COLO829 (cell line): ENCODE data around the gene KCNJ2.

Source experiments
- DNase-seq: peaks from one replicate; pipeline ENCODE4 v3.0.0; 2012; ENCODE audit warnings: low spot score

KCNJ2 gene

DNA sequence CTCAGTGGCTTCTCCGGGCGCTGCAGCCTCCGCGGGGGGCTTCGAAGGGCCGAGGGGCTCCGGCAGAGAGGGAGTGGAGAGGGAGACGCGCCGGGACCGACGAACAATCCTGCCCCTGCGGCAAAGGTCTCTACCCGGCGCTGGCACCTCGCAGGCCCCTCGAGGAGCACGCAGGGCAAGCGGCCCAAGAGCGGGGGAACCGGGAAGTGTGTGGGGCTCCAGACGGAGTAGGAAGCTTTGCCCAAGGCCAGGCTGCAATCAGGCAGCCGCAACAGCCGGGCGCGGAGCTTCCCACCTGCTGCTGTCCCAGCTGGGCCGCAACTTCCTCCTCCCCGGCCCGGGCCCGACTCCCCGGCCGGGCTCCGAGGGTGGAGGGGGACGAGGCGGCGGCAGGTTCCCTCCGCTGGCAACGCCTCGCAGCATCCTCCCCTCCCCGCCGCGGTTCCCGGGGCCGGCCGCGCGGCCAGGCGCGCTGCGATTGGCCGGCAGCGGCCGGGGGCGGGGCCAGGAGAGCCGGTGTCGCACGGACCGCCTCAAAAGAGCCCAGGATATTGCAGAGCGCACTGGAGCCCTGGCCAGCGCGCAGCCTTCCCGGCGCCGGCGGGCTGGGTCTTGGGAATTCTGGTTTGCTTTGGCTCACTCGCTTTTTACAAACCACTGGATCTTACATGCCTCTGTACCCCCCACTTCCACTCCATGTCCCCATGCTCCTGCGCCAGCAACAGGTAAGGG, at the start of gene KCNJ2:
Gene KCNJ2 (plus strand): TSS at position 556 of the 732 bp plus-strand sequence. CDS start 5,508 bp downstream, outside the sequence.
- peak; percentile 51 for DNase-seq

DNA sequence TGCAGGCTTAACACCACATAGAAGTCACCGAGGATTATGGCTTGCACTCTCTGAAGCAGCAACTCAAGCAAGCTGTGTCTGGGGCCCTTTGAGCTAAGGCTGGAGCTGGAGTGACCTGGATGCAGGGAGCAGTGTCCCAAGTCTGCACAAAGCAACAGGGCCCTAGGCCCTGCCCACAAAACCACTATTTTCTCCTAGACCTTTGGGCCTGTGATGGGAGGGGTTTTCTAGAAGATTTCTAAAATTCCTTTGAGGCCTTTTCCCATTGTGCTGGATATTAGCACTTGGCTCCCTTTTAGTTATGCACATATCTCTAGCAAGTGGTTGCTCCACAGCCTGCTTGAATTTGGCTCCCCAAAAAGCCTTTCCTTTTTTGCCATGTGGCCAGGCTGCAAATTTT, 49.8 kb upstream of the KCNJ2 start:
- no peak for DNase-seq

DNA sequence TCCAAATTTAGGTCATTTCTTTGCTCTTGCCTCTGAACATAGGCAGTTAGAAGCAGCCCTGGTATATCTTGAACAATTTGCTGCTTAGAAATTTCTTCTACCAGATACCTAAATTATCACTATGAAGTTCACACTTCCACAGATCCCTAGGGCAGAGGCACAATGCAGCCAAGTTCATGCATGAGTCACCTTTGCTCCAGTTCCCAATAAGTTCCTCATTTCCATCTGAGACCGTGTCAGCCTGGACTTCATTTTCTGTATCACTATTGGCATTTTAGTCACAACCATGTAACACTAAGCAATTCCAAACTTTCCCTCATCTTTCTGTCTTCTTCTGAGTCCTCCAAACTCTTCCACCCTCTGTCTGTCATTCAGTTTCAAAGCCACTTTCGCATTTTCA, 49.3 kb upstream of the KCNJ2 start:
- DNase-seq: no peak

DNA sequence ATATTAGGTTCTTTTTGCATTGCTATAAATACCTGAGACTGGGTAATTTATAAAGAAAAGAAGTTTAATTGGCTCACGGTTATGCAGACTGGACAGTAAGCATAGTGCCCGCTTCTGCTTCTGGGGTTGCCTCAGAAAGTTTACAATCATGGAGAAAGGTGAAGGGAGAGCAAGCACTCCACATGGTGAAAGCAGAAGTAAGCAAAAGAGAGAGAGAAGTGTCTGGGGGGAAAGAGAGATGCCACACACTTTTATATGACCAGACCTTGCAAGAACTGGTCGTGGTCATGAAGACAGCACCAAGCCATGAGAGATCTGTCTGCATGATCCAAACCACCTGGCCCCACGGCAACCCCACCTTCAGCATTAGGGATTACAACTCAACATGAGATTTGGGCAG, 48.9 kb upstream of the KCNJ2 start:
- no peak for DNase-seq

DNA sequence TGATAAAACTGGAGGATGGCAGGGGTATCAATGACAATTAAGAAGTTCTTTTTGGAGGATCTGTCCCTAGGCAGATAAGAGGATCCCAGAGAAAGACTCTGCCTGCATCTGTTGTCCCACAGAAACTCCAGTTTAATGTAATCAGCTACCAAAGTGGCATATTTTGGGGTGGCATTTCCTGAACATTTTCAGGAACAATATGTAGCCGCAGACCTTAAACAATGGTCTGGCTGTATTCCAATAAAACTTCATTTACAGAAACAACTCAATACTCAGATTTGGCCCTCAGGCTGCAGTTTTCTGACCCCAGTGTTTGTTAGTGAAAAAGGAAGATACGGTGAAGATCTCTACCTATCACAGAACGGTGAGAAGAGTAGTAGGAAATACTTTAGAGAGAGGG, 48.2 kb upstream of the KCNJ2 start:
- DNase-seq: no peak

DNA sequence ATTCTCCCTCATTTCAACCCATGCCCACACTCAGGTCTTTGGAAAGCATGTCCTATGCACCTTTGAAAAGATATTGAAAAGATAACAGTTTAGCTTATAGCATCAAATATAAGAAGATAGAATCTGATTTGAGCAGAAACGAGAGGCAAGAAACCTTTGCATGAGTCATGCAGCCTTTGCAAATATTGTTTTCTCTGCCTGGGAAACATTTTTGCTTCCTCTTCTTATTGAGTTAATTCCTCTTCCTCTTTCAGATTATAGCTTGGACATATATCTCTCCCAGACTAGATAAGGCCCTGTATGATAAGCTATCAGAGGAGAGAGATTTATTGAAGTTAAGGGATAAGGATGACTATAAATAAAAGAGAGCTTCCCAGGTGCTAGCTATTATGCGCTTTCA, 46.1 kb upstream of the KCNJ2 start:
- no peak for DNase-seq

DNA sequence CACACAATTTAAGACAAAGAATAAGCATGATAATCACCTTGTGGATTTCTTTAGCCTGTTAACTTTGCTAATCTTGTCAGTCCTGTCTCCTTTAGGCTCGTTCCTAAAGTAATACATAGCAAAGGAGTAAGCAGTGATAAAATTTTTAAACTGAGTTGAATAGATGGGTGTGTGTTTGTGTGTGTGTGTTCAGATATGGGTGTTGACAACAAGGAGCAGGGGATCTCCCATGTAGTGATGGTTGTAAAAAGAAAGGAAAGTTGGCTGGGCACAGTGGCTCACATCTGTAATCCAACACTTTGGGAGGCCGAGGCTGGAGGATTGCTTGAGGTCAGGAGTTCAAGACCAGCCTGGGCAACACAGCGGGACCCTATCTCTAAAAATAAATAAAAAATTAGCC, 44.6 kb upstream of the KCNJ2 start:
- no peak for DNase-seq

DNA sequence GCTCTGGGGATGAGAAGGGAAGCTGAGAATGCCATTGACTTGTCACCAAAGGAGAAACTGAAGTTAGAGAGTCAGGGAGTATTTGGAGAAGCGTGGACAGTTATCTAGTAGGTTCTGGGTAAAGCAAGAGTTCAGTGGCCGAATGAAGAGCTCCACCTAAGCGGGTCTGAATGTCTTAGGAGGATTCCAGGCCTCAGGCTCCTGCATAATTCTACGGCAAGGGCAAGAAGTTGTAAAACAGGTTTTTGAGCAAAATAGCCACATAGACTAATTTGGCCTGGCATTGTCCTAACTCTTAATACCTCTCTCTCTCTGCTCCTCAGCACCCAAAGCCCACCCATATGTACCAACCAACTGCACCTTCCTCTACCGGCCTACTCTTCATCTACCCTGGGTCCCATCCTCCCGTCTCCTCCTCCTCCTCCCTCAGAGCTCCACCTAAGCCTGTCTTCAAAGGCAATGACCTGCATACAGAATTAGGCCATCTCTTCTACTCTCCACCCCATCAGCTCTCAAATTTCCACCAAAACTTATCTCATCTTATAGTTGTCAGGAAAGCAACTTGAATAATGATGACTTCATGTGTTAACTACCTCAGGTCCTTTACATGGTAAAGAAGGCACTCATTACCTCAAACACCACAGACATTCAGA, 42.0 kb upstream of the KCNJ2 start:
- no peak for DNase-seq

DNA sequence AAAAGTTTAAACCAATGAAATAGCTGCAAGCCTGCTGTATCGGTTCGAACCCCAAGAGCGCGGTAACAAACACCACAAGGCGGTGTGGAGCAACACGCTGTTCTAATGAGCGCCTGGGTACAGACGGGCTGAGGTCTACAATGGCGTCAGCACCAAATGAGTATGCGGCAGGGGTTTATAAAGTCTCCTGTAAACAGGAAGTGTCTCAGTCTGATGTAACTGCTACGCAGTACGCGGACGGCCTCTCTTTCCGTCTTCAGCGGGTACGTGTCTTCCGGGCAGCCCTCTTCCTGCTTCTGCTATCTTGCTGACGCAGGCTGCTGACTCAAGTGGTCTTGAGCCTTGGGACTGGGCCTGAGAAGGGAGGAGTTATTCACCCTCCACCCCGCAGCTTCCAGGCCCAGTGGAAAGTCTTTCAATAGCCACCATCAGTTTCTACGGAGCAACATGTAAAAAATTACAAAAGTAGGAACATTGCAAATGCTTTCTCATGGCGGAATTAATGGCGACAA, 40.5 kb upstream of the KCNJ2 start:
- DNase-seq: no peak

DNA sequence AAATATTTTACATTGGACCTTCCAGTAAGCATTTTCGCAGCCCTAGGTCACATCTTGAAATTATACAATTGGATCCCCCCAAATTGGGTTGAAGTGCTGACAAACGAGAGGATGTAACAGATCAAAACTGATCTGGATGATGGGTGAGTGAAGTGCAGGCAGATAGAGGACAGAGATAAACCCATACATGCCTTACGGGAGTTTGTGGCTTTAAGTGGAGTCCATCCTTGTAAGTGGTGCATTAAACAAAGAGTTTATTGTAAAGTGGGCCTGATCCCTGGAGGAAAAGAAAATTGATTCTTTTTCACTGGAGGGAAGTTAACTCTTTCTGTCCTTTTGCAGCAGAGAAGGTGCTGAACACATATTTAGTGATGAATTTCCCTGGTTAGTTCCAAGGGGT, 39.0 kb upstream of the KCNJ2 start:
- DNase-seq: peak; percentile 73

DNA sequence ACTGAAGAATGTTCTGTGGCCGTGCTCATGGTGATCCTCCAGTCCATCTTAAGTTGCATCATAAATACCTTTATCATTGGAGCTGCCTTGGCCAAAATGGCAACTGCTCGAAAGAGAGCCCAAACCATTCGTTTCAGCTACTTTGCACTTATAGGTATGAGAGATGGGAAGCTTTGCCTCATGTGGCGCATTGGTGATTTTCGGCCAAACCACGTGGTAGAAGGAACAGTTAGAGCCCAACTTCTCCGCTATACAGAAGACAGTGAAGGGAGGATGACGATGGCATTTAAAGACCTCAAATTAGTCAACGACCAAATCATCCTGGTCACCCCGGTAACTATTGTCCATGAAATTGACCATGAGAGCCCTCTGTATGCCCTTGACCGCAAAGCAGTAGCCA, 36.8 kb upstream of the KCNJ2 start:
- no peak for DNase-seq

DNA sequence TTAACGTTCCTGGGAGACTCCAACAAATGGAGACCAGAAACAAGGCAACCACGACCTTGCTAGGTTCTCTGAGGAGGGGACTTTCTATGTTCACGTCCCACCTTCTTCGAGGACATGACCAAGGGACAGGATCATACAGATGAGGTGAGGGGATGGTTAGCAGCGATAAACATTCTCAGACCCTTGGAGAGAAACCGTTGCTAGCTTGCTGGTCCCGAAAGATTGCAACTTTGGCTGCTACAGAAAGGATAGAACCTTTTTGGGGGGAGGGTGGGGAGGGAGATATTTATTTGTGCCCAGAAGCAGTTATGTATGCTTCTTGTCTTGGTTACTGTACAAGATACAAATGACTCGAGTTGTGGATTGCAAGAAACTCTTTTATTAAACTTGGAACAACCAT, 35.3 kb upstream of the KCNJ2 start:
- DNase-seq: no peak

DNA sequence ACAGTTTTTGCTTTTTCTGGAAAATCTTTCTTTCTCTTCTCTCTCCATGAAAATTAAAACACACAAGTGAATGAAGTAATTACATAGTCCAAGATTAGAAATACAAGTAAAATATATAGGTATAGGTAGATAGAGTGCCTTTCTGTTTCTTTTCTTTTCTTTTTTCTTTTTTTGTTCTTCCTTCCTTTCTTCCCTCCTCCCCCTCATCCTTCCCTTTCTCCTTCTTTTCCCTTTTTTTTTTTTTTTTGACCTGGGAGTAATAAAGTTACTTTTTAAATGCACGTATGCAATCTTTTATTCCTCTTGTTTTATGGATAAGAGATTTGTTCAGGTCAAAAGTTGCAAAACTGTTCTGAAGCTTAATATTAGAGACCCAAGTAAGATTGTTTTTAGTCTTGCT, 34.6 kb upstream of the KCNJ2 start:
- DNase-seq: no peak

DNA sequence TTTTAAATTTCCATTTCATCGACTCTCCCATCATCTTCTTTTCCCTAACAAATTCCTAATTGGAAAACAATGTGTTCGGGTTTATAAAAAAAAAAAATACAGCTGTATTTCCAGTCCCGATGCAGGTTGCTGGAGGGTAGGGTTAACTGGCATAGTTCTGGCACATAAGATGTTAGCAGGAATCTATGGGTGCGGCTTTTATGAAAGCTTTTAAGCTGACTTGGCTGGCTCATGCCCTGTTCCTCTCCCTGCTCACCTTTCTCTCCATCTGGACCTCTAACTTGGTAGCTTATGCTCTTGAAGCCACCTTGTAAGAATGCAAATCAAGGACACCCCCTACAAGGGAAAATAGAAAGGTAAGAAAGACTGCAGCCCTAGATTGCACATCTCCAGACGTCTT, 33.2 kb upstream of the KCNJ2 start:
- DNase-seq: no peak

DNA sequence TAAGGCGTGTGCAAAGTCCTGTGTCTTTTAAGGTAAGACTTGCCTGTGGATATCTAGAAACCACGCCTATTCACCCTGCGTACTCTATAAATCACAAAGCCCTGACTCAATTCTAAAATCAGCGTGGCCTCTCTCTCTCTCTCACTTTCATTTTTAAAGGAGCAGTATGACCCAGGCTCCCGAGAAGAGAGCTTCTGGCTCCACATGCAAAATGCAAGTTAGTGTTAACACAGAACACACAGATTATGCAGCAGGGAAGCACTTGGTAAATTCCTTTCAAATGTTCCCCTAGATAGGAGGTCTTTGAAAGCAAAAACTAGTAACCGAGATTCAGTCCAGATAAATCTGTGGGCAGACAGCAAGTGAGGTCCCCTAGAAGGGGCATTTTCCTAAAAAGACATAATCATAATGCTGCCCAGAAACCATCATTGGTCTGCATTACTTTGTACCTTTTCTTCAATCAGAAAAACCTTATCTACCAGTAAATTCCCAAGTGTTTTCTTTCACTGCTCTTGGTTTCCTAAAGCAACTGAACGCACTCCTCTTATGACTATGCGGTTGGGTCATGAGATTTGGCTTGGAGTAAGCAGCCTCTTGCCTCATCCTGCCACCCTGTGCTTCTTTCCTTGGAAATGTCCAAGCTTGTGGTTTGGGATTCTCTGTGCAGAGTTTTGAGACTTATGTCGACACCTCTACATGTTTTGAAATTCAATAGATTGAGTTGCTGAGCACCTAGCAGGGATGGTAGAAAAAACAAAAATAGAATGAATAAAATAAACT, 31.7 kb upstream of the KCNJ2 start:
- peak; percentile 52 for DNase-seq

DNA sequence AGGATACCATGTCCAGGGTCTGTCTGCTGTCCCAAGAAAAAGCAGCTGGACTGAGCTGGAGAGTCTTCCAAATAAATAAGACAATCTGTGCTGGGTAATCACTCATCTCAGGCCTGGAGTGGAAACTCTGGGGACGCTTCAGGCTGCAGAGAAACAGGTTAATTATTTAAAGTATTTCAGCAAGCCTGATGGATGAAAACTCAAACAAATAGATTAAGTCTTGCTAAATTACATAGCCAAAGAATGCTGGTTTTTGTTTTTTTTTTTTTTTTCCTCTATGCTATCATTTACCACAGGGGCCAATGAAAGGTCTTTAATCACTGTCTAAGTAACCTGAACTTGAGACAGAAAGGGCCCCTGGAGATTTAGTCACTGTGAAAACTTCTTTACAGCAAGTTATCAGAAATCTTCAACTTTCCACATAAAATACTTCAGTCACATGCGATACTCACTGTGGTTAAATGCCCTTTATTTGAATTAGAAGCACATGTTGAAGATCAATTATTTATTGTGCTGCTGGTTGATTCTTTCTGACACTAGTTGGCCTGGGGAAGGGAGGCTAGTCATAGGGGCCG, 31.0 kb upstream of the KCNJ2 start:
- DNase-seq: peak; percentile 28

DNA sequence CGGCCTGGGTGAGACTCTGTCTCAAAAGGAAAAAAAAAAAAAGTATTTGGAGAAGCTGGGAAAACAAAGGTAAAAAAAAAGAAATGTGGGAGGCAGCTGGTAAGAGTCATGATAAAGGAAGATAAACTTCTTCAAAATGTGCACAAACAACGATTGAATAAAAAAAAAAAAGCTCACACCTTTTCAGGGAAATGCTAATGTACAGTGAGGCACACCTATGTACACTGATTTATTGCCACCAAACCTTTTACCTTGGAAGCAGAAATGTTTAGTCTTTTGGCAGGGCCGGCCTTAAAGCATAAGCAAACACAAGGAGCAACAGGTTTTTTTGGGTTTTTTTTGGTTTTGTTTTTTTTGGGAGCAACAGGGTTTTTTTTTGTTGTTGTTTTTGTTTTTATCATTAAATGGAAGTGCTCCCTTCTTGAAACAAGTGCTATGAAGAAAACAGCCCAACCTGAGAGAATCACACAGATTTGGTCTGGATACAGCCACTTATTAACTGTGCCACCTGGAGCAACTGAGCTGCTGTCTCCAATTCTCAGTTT, 29.8 kb upstream of the KCNJ2 start:
- no peak for DNase-seq

DNA sequence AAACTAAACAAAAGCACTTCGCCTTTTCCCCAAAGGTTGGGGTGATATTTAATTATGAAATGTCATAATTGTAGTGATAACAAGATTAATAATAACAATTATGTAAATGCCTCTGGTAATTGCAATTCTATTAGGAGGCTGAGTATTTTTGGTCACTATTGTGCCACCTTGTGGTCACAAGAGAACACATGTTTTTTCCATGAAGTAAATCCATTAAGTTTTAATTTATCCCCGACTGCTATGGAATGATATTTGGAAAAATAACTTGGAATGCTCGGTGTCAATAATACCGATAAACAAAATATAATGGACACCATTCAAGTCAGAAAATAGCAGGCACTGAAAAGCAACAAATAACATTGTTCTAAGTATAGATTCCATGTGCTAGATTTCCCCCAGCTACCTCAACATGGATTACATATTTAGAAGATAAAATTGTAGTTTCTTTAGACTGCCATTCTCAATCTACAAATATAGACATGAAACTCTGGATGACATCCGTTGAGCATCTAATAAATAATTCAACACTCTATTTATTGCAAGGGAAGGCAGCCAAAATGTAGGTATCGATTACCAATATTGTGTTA, 25.0 kb upstream of the KCNJ2 start:
- DNase-seq: no peak

DNA sequence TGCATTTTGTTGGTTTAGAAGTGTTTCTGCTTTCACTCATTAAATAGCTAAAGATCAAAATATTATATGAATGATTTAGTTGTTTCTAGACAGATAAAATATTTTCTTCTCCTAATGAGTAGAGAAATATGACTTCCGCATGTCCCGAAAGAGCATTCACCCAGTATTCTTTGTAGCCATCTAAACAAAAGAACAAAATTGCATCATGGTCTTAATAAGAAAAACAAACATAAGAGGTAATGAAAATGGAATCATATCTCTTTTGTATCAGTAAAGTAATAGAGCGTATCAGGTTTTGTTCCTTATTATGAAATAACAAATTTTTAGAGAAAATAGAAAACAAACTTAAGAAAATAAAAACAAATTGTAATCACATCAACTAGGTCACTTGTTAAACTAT, 16.1 kb upstream of the KCNJ2 start:
- no peak for DNase-seq

DNA sequence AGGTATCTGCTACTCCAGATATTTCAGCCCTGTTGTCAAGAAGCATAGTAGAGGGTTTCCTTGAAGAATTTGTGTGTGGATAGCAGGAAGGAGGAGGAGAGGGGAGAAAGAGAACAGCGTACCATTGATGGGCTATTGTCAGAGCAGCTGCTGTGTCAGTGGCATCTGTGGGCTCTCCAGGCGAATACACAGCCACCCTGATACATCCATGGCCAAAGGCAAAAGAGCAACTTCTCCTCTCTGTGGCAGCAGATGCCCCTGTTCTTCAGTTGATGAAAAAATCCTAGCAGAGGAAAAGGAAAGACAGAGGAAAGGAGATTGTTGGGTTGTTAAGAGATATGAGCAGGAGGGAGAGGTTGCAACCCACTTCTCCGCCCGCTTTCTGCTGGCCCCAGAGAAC, 12.2 kb upstream of the KCNJ2 start:
- no peak for DNase-seq

DNA sequence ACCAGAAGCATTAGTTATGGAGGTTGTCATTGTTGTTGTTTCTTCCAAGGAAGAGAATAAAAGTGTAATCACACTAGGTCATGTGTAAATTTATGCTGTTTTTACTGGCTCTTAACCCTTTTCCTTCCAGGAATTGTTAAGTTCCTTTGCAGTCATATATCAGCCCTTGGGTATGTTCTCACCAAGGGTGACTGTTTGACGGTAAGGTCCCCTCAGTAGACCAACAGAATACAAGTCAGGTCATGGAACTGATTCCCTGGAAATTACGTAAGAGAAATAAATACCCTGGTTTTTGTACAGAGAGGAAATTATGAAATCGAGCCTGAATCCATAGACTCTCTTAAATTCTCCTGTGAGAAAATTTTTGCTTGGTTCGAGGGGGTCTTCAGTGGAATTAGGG, 11.2 kb upstream of the KCNJ2 start:
- DNase-seq: no peak

DNA sequence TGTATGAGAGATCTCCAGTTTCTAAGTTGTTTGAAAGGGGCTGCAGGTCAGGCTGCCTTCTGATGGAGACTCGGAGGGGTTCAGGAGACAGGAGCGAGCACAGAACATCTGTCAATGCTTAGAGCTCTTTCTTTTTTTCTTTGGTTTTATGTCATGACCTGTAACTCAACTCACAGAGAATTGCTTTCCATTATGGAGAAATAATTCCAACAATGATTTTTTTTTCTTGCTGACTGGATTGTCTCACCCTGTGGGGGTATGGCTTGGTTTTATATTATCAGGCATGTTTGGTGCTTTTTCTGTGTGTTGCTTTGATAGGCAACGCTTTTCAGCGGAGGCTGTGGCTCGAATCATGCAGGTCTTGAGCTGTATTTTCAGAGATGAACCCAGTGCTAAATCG, 10.7 kb upstream of the KCNJ2 start:
- DNase-seq: no peak
